Midbrain (tissue), 1 donor: ENCODE data around the gene PKMYT1.

ENCODE experiments used
- DNase-seq: peaks from one replicate; lab custom pipeline; 2025; lab: John Stamatoyannopoulos, UW

Gene PKMYT1

GRCh38 chr16:3017794-3018506, 37.7 kb upstream of the PKMYT1 start, which contains the start of gene CLDN6:
Gene CLDN6 (minus strand): TSS chr16:3018183. CDS start chr16:3016021, 2,162 bp downstream.
- DNase-seq: no peak

- no peak for DNase-seq
Measured at GRCh38 chr16:3017344-3017743, 37.1 kb upstream of the PKMYT1 start.

GRCh38 chr16:3015865-3016521, 35.7 kb upstream of the PKMYT1 start:
- DNase-seq: no peak

- DNase-seq: no peak
Measured at GRCh38 chr16:3014971-3015370, 34.7 kb upstream of the PKMYT1 start.

GRCh38 chr16:3013998-3014690, 33.9 kb upstream of the PKMYT1 start:
- no peak for DNase-seq

GRCh38 chr16:3013491-3013951, 33.3 kb upstream of the PKMYT1 start:
- no peak for DNase-seq

- no peak for DNase-seq
Measured at GRCh38 chr16:3012828-3013420, 32.7 kb upstream of the PKMYT1 start, which contains the start of gene CLDN9. Gene CLDN9 (plus strand): TSS chr16:3012923. CDS start chr16:3013363, 440 bp downstream.

- DNase-seq: no peak
Measured at GRCh38 chr16:3012246-3012645, 32.0 kb upstream of the PKMYT1 start.

- DNase-seq: no peak
Measured at GRCh38 chr16:3010510-3010909, 30.3 kb upstream of the PKMYT1 start.

GRCh38 chr16:3009568-3010390, 29.5 kb upstream of the PKMYT1 start:
- DNase-seq: no peak

- DNase-seq: no peak
Measured at GRCh38 chr16:3008690-3009037, 28.4 kb upstream of the PKMYT1 start.

GRCh38 chr16:3007957-3008689, 27.9 kb upstream of the PKMYT1 start:
- DNase-seq: no peak

- DNase-seq: no peak
Measured at GRCh38 chr16:3007059-3007956, 27.1 kb upstream of the PKMYT1 start.

- no peak for DNase-seq
Measured at GRCh38 chr16:3004781-3005284, 24.6 kb upstream of the PKMYT1 start.

- no peak for DNase-seq
Measured at GRCh38 chr16:3004319-3004718, 24.1 kb upstream of the PKMYT1 start.

- DNase-seq: peak; percentile 100
Measured at GRCh38 chr16:3003582-3004270, 23.5 kb upstream of the PKMYT1 start.

GRCh38 chr16:3001316-3001715, 21.1 kb upstream of the PKMYT1 start:
- DNase-seq: no peak

GRCh38 chr16:3000540-3000939, 20.3 kb upstream of the PKMYT1 start:
- no peak for DNase-seq

GRCh38 chr16:2999929-3000328, 19.7 kb upstream of the PKMYT1 start:
- no peak for DNase-seq
